GM12878 (cell line): ENCODE data around the gene AMIGO2. TPM values are rescaled to one million over a fixed set of nuclear protein-coding genes. Genes with fewer than 3 reads are reported as not detected.

ENCODE experiments used
- ATAC-seq: fragments of 200-7000 bp; cut with Tn5 transposase; 3 replicates; pipeline ENCODE4 v1.9.1; 2020; ENCODE audit warnings: mild to moderate bottlenecking, moderate library complexity
- BruUV-seq: library from RNA; stranded (reverse); fragments of 400-500 nt; replicated peaks from 2 replicates; lab custom pipeline; 2021; lab: Mats Ljungman, UMichigan
- CTCF ChIA-PET: fragments of 300-600 bp; sonication (Branson Sonifier 250); formaldehyde crosslinking; extraction: SDS; loops from one replicate; lab custom pipeline; 2021; ENCODE audit warnings: inconsistent platforms; lab: Yijun Ruan, JAX
- POLR2A ChIA-PET: fragments of 350-600 bp; formaldehyde crosslinking; extraction: SDS; loops from one replicate; lab custom pipeline; 2021; ENCODE audit warnings: inconsistent platforms; lab: Charles Lee
- RAD21 ChIA-PET: fragments of 300-600 bp; sonication (Branson Sonifier 250); formaldehyde crosslinking; loops from one replicate; lab custom pipeline; 2023; ENCODE audit warnings: antibody characterized with exemption; ENCODE audit not compliant: unreplicated experiment; lab: Charles Lee
- SMC1A ChIA-PET: fragments of 300-600 bp; sonication (Branson Sonifier 250); formaldehyde crosslinking; loops from one replicate; lab custom pipeline; 2023; ENCODE audit not compliant: unreplicated experiment, uncharacterized antibody; lab: Charles Lee
- DNase-seq: peaks from one replicate; pipeline ENCODE4 v3.0.0-alpha.2; 2011; ENCODE audit warnings: low read depth, low spot score
- FAIRE-seq: peaks from 3 replicates; lab custom pipeline; 2011; peaks lifted over from hg19 to GRCh38; lab: Jason Lieb, UNC
- H2AFZ ChIP-seq: 2 replicates; pipeline ENCODE4 v1.6.0; 2011; ENCODE audit warnings: low read depth, low read length, control low read depth; ENCODE audit not compliant: control insufficient read depth
- H3K27ac ChIP-seq: 2 replicates; pipeline ENCODE4 v1.5.1; 2011; ENCODE audit warnings: control low read depth; ENCODE audit not compliant: control insufficient read depth, insufficient read depth
- H3K27me3 ChIP-seq, 2 experiments: replicated peaks in 1 of 2; 2 replicates each; pipeline versions ENCODE4 v1.6.0 to v1.6.1; 2011; ENCODE audit warnings: low read length in 1 of 2; ENCODE audit not compliant: control insufficient read depth in 2 of 2, insufficient read depth in 2 of 2
- H3K36me3 ChIP-seq, 2 experiments: 2 replicates each; pipeline ENCODE4 v1.5.1; 2011; ENCODE audit warnings: low read length in 1 of 2; ENCODE audit not compliant: control insufficient read depth in 2 of 2, insufficient read depth in 2 of 2
- H3K4me1 ChIP-seq: 2 replicates; pipeline ENCODE4 v1.6.1; 2011; ENCODE audit warnings: mild to moderate bottlenecking, low read length, moderate library complexity, mixed read lengths; ENCODE audit not compliant: control insufficient read depth, insufficient read depth
- H3K4me2 ChIP-seq: 2 replicates; pipeline ENCODE4 v1.6.0; 2011; ENCODE audit warnings: control low read depth; ENCODE audit not compliant: control insufficient read depth, insufficient read depth
- H3K4me3 ChIP-seq: fragments of 200-600 bp; sonication (generic); 2 replicates; pipeline ENCODE4 v1.5.1; 2016
- H3K79me2 ChIP-seq: 2 replicates; pipeline ENCODE4 v1.6.0; 2011; ENCODE audit warnings: low read length; ENCODE audit not compliant: control insufficient read depth, insufficient read depth
- H3K9ac ChIP-seq: 2 replicates; pipeline ENCODE4 v1.8.0; 2011; ENCODE audit warnings: low read length, control low read depth, mixed read lengths; ENCODE audit not compliant: control insufficient read depth, insufficient read depth
- H3K9me3 ChIP-seq: replicated peaks from 3 replicates; pipeline ENCODE4 v1.5.1; 2011; ENCODE audit warnings: mild to moderate bottlenecking, low read length; ENCODE audit not compliant: control insufficient read depth, insufficient read depth
- H4K20me1 ChIP-seq: 2 replicates; pipeline ENCODE4 v1.6.0; 2011; ENCODE audit not compliant: control insufficient read depth, insufficient read depth
- CBFB ChIP-seq: IDR thresholded peaks from 2 replicates; pipeline ENCODE4 v1.6.1; 2016; ENCODE audit warnings: antibody characterized with exemption, low read depth
- E2F4 ChIP-seq: IDR thresholded peaks from 2 replicates; pipeline ENCODE4 v1.6.1; 2012; ENCODE audit warnings: low read depth, low read length, improper control_type of control experiment
- HDAC2 ChIP-seq: fragments of 200-600 bp; sonication (generic); IDR thresholded peaks from 2 replicates; pipeline ENCODE4 v1.6.1; 2017
- IKZF2 ChIP-seq, 2 experiments: fragments of 450-650 bp; IDR thresholded peaks; 2 replicates each; pipeline ENCODE4 v1.6.1; 2017; ENCODE audit warnings: mild to moderate bottlenecking in 2 of 2, moderate library complexity in 2 of 2
- MAX ChIP-seq: IDR thresholded peaks from 2 replicates; pipeline ENCODE4 v1.6.1; 2012; ENCODE audit warnings: low read depth, low read length, improper control_type of control experiment
- MYB ChIP-seq: fragments of 150-350 bp; IDR thresholded peaks from 2 replicates; pipeline ENCODE4 v1.6.1; 2014; ENCODE audit warnings: mild to moderate bottlenecking, low read depth, low read length, borderline replicate concordance
- NFYB ChIP-seq: IDR thresholded peaks from 2 replicates; pipeline ENCODE4 v1.6.1; 2011; ENCODE audit warnings: low read depth, mild to moderate bottlenecking, low read length, improper control_type of control experiment, moderate library complexity; ENCODE audit not compliant: insufficient read depth
- PBX3 ChIP-seq: IDR thresholded peaks from 2 replicates; pipeline ENCODE4 v1.6.1; 2011; ENCODE audit warnings: mild to moderate bottlenecking, low read depth, low read length, moderate library complexity; ENCODE audit not compliant: insufficient replicate concordance
- RAD21 ChIP-seq: IDR thresholded peaks from 2 replicates; pipeline ENCODE4 v1.6.1; 2011; ENCODE audit warnings: mild to moderate bottlenecking, low read depth, low read length, moderate library complexity; ENCODE audit not compliant: insufficient read depth
- REST ChIP-seq: IDR thresholded peaks from 2 replicates; pipeline ENCODE4 v1.6.1; 2012; ENCODE audit warnings: mild to moderate bottlenecking, low read depth, low read length
- SIN3A ChIP-seq: IDR thresholded peaks from 2 replicates; pipeline ENCODE4 v1.6.1; 2012; ENCODE audit warnings: low read depth, low read length, improper control_type of control experiment
- WGBS: methylation state at CpG from one replicate; pipeline ENCODE4 v1.1.6; 2016; ENCODE audit warnings: low lambda C conversion rate; ENCODE audit not compliant: insufficient replicate concordance, insufficient coverage; ENCODE audit errors: missing lambda C conversion rate; 5-methylcytosine and 5-hydroxymethylcytosine counted together
- in situ Hi-C: fragments of 300-500 bp; cut with MboI; formaldehyde crosslinking; loops from 9 replicates; pipeline ENCODE4 v1.14.3; 2018; ENCODE audit warnings: mixed read lengths
- intact Hi-C: fragments of 100-400 bp; cut with micrococcal nuclease; formaldehyde crosslinking; loops from one replicate; pipeline ENCODE4 v1.14.2; 2022; ENCODE audit not compliant: unreplicated experiment
- polyA plus RNA-seq, 11 experiments: library from polyadenylated mRNA; depleted of rRNA in 4 of 11; unstranded in 6 of 11; stranded (reverse) in 5 of 11; fragments of >200 nt; fragmentation: Nextera tagmentation in 4 of 11; fragmentation: Illumina TruSeq in 1 of 11; extraction: Ambion mirVana in 4 of 11; extraction: Trizol in 1 of 11; gene quantifications; 1 replicate in 1 of 11; 2 replicates in 10 of 11; pipeline versions ENCODE4 v1.2.1 to v1.2.3, GENCODE V29; 2011 to 2016; ENCODE audit warnings: inconsistent platforms in 2 of 11, missing spikeins in 2 of 11, low read depth in 1 of 11
- total RNA-seq, 4 experiments: library from RNA; depleted of rRNA in 3 of 4; stranded (reverse); fragments of >200 nt in 3 of 4; fragmentation: Illumina TruSeq in 1 of 4; extraction: Trizol in 1 of 4; gene quantifications; 2 replicates each; pipeline versions ENCODE4 v1.2.1 to v1.2.3, GENCODE V29; 2013 to 2021

Gene AMIGO2
- total and polyA plus RNA-seq, 10 of the 15 experiments (the other 5 are each of a cell fraction or from before 2014, with no cell fraction given): 0.03 to 0.15 (median 0.11) TPM; not detected in 7

- RAD21 ChIA-PET: interaction anchor here (3.0 kb wide), 1 partner anchor 36 kb away, joined by 9 read pairs; no protein-coding TSS in a partner anchor
- intact Hi-C loops: no loop called here
Observed at GRCh38 chr12:47068539-47068938, 11.2 kb downstream of the AMIGO2 start.

GRCh38 chr12:47067771-47068431, 11.9 kb downstream of the AMIGO2 start:
- Histone ChIP-seq H4K20me1 (no peaks in the 10 kb centered on the region), H3K4me1 (no peaks in the 10 kb centered on the region), H3K9ac (no peak overlapping the region), H2AFZ (no peak overlapping the region), H3K27me3 (no peaks in the 10 kb centered on the region; a peak in 1 of 4 replicates), H3K79me2 (no peaks in the 10 kb centered on the region), H3K4me2 (no peak overlapping the region), H3K27ac (no peak overlapping the region), H3K9me3 (no peaks in the 10 kb centered on the region), H3K4me3 (no peak overlapping the region), H3K36me3 (no peaks in the 10 kb centered on the region)
- BruUV-seq: no TSS peak
- no peak for ATAC-seq
- no peak for DNase-seq
- 52% methylated on average over 5 of the region's 5 CpGs for WGBS
- RAD21 ChIA-PET: interaction anchor here (3.0 kb wide), 1 partner anchor 35 kb away, joined by 9 read pairs; no protein-coding TSS in a partner anchor
- intact Hi-C loops: no loop called here
- in situ Hi-C loops: no loop called here
- CTCF ChIA-PET: no interaction called here
- FAIRE-seq: no peak
- POLR2A ChIA-PET: no interaction called here
- SMC1A ChIA-PET: interaction anchor here (0.7 kb wide), 1 partner anchor 31 kb away, joined by 3 read pairs; no protein-coding TSS in a partner anchor
- TF ChIP-seq SIN3A: no peak
- no peak for TF ChIP-seq PBX3
- no peak for TF ChIP-seq E2F4
- no peak for TF ChIP-seq MAX
- TF ChIP-seq CBFB: no peak
- no peak for TF ChIP-seq NFYB
- TF ChIP-seq HDAC2: no peak
- TF ChIP-seq MYB: no peak
- no peak for TF ChIP-seq REST

More at GRCh38 chr12:47068539-47068938, 11.2 kb downstream of the AMIGO2 start:
- no peaks in the 10 kb centered on the region; a peak in 1 of 4 replicates for H3K27me3 ChIP-seq
- no peaks in the 10 kb centered on the region for H3K4me1 ChIP-seq
- no TSS peak for BruUV-seq
- 19% methylated on average over 6 of the region's 6 CpGs for WGBS
- ChIA-PET SMC1A (interaction anchor here (0.8 kb wide), 1 partner anchor 14 kb away, joined by 3 read pairs; no protein-coding TSS in a partner anchor), CTCF (no interaction called here), POLR2A (no interaction called here)
- TF ChIP-seq IKZF2 (IDR thresholded peaks at IDR 0.05): no peak
- no peak for TF ChIP-seq RAD21
- in situ Hi-C loops: no loop called here
- H3K9ac ChIP-seq: no peak overlapping the region
- H4K20me1 ChIP-seq: no peaks in the 10 kb centered on the region
- DNase-seq: no peak
- no peak for FAIRE-seq
- H3K36me3 ChIP-seq: no peaks in the 10 kb centered on the region
- no peak overlapping the region for H3K27ac ChIP-seq
- ATAC-seq: no peak
- no peak overlapping the region for H3K4me2 ChIP-seq
- no peak overlapping the region for H2AFZ ChIP-seq
- H3K9me3 ChIP-seq: no peaks in the 10 kb centered on the region
- no peaks in the 10 kb centered on the region for H3K79me2 ChIP-seq
- no peak overlapping the region for H3K4me3 ChIP-seq
